ENCODE measurements around the gene ZFAND3.

DNA sequence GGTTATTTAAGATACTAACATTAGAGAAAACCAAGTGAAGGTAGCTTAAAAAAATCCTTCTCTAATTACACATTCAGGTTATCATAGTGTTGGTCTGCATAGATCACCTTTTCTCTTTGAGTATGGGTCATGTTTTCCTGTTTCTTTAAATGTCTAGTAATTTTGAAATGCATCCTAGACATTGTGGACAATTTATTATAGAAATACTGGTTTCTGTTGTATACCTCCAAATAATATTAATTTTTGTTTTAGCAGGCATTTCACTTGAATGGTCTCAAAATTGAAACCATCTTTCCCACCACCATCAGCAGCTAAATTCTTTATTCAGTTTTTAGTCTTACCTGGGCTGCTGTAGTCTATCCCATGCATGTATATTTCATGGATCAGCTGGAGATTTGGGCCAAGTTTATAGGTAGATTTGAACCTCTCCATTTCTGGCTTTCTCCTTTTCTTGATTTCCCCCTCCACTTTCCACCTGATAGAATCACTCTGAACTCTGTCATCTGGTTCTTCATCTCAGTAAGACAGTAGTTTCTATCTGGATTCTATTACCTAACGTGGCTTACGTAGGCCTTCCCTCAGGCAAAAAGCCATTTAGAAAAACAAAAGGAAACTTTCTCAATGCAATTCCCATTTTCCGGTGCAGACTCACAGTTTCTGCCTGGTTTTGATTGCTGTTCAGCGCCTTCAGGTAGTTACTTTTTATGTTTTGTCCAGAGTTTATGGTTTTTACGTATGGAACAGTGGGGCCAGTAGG lies 52.3 kb downstream of the ZFAND3 start:
- TF ChIP-seq CTCF (IDR thresholded peaks at IDR 0.05) (no peak), POLR2A (IDR thresholded peaks at IDR 0.05) (no peak)

All from testis (tissue), 2 donors.